PC-9 (cell line): ENCODE measurements around the gene ARHGAP8. TPM values are rescaled to one million over a fixed set of nuclear protein-coding genes. Genes with fewer than 3 reads are reported as not detected.

Source experiments
- BruUV-seq: library from RNA; stranded (reverse); fragments of 400-500 nt; replicated peaks from 2 replicates; lab custom pipeline; 2021; lab: Mats Ljungman, UMichigan
- CTCF ChIA-PET: fragments of 300-600 bp; sonication (Branson Sonifier 250); formaldehyde crosslinking; loops from one replicate; lab custom pipeline; 2022; ENCODE audit warnings: antibody characterized with exemption; lab: Charles Lee
- POLR2A ChIA-PET: fragments of 300-600 bp; sonication (Branson Sonifier 250); formaldehyde crosslinking; loops from one replicate; lab custom pipeline; 2022; ENCODE audit warnings: antibody characterized with exemption; ENCODE audit not compliant: unreplicated experiment; lab: Charles Lee
- DNase-seq, 2 experiments: peaks; one replicate each; pipeline versions ENCODE4 v3.0.0 to v3.0.0-alpha.2; 2015 to 2022; ENCODE audit warnings: mixed read lengths in 1 of 2
- H2AFZ ChIP-seq: fragments of 200-600 bp; sonication (generic); 2 replicates; pipeline ENCODE4 v1.8.1; 2017; ENCODE audit warnings: antibody characterized with exemption
- H3F3A ChIP-seq: fragments of 200-600 bp; sonication (generic); 2 replicates; pipeline ENCODE4 v1.8.1; 2017; ENCODE audit warnings: antibody characterized with exemption, mild to moderate bottlenecking, low read depth; ENCODE audit not compliant: insufficient read depth
- H3K27ac ChIP-seq: fragments of 200-600 bp; sonication (generic); 2 replicates; pipeline ENCODE4 v1.6.1; 2016; ENCODE audit warnings: mixed run types
- H3K27me3 ChIP-seq: fragments of 200-600 bp; sonication (generic); 2 replicates; pipeline ENCODE4 v1.6.1; 2016; ENCODE audit warnings: low read depth, mixed run types; ENCODE audit not compliant: insufficient read depth
- H3K36me3 ChIP-seq: fragments of 200-600 bp; sonication (generic); 2 replicates; pipeline ENCODE4 v1.6.1; 2016; ENCODE audit warnings: low read depth, mixed run types
- H3K4me1 ChIP-seq: fragments of 200-600 bp; sonication (generic); replicated peaks from 2 replicates; pipeline ENCODE4 v1.6.1; 2016; ENCODE audit warnings: mixed run types; ENCODE audit not compliant: insufficient read depth
- H3K4me2 ChIP-seq: fragments of 200-600 bp; sonication (generic); 2 replicates; pipeline ENCODE4 v1.6.1; 2017; ENCODE audit warnings: mixed run types
- H3K4me3 ChIP-seq: fragments of 200-600 bp; sonication (generic); 2 replicates; pipeline ENCODE4 v1.6.1; 2016; ENCODE audit warnings: mixed run types
- H3K79me2 ChIP-seq: fragments of 200-600 bp; sonication (generic); 2 replicates; pipeline ENCODE4 v1.6.1; 2017; ENCODE audit warnings: low read depth, mixed run types
- H3K9me2 ChIP-seq: fragments of 200-600 bp; sonication (generic); 2 replicates; pipeline ENCODE4 v1.8.1; 2017; ENCODE audit warnings: mild to moderate bottlenecking; ENCODE audit not compliant: insufficient read depth
- H3K9me3 ChIP-seq: fragments of 200-600 bp; sonication (generic); 2 replicates; pipeline ENCODE4 v1.8.1; 2016; ENCODE audit warnings: low read depth; ENCODE audit not compliant: insufficient read depth
- H4K20me1 ChIP-seq: fragments of 200-600 bp; sonication (generic); 2 replicates; pipeline ENCODE4 v1.8.1; 2017; ENCODE audit not compliant: insufficient read depth
- EZH2 ChIP-seq: fragments of 200-600 bp; sonication (generic); IDR thresholded peaks from 2 replicates; pipeline ENCODE4 v1.8.0; 2017; ENCODE audit warnings: antibody characterized with exemption, low read depth
- intact Hi-C: fragments of 100-400 bp; cut with micrococcal nuclease; formaldehyde crosslinking; loops from one replicate; pipeline ENCODE4 v1.10.0; 2022; ENCODE audit not compliant: unreplicated experiment
- total RNA-seq: library from RNA; stranded (reverse); gene quantifications from 2 replicates; pipeline ENCODE4 v1.2.3, GENCODE V29; 2021
- TF ChIP-seq, protein P1 (sequence below): fragments of 200-600 bp; sonication (generic); conservative IDR thresholded peaks from 2 replicates; pipeline ENCODE4 v1.6.1; 2017; ENCODE audit warnings: mixed run types, antibody characterized with exemption, mild to moderate bottlenecking, moderate library complexity

ARHGAP8 gene
- total RNA-seq, 1 experiment from 2014 or later, result 114 TPM

GRCh38 chr22:44842417-44842816, 90.0 kb downstream of the ARHGAP8 start:
- no TSS peak for BruUV-seq
- H3K27me3 ChIP-seq, result no peaks in the 10 kb centered on the region
- intact Hi-C loops, result no loop called here
- no peak overlapping the region for H3K27ac ChIP-seq
- H3K9me3 ChIP-seq, result no peaks in the 10 kb centered on the region; the same call in 1 of the 2 replicates
- H3F3A ChIP-seq, result no peaks in the 10 kb centered on the region
- H3K4me1 ChIP-seq, result no peaks in the 10 kb centered on the region
- H3K4me2 ChIP-seq, result no peak overlapping the region
- DNase-seq, result no peak
- no peak overlapping the region for H2AFZ ChIP-seq
- ChIA-PET CTCF (no interaction called here), POLR2A (interaction anchor here (0.5 kb wide), 1 partner anchor 415 kb away, joined by 7 read pairs; no protein-coding TSS in a partner anchor)
- TF ChIP-seq EZH2, result no peak
- TF ChIP-seq, protein P1, sequence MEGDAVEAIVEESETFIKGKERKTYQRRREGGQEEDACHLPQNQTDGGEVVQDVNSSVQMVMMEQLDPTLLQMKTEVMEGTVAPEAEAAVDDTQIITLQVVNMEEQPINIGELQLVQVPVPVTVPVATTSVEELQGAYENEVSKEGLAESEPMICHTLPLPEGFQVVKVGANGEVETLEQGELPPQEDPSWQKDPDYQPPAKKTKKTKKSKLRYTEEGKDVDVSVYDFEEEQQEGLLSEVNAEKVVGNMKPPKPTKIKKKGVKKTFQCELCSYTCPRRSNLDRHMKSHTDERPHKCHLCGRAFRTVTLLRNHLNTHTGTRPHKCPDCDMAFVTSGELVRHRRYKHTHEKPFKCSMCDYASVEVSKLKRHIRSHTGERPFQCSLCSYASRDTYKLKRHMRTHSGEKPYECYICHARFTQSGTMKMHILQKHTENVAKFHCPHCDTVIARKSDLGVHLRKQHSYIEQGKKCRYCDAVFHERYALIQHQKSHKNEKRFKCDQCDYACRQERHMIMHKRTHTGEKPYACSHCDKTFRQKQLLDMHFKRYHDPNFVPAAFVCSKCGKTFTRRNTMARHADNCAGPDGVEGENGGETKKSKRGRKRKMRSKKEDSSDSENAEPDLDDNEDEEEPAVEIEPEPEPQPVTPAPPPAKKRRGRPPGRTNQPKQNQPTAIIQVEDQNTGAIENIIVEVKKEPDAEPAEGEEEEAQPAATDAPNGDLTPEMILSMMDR, result no peak
- H3K79me2 ChIP-seq, result no peaks in the 10 kb centered on the region
- H3K4me3 ChIP-seq, result no peak overlapping the region
- H3K36me3 ChIP-seq, result no peaks in the 10 kb centered on the region
- no peaks in the 10 kb centered on the region for H4K20me1 ChIP-seq
- no peaks in the 10 kb centered on the region for H3K9me2 ChIP-seq

GRCh38 chr22:44845191-44845590, 92.8 kb downstream of the ARHGAP8 start:
- Histone ChIP-seq H3K4me1 (no peaks in the 10 kb centered on the region), H3K9me2 (no peaks in the 10 kb centered on the region), H3K27me3 (no peaks in the 10 kb centered on the region), H3K36me3 (peaks cover 4% of the 10 kb centered on the region; the same call in 1 of the 2 replicates), H4K20me1 (no peaks in the 10 kb centered on the region), H3K79me2 (no peaks in the 10 kb centered on the region), H2AFZ (no peak overlapping the region), H3K27ac (no peak overlapping the region), H3K4me2 (no peak overlapping the region), H3K4me3 (no peak overlapping the region), H3K9me3 (no peaks in the 10 kb centered on the region; the same call in 1 of the 2 replicates), H3F3A (no peaks in the 10 kb centered on the region; the same call in 1 of the 2 replicates)
- POLR2A ChIA-PET, result no interaction called here
- no peak for DNase-seq
- TF ChIP-seq, protein P1, result no peak
- no peak for TF ChIP-seq EZH2
- intact Hi-C loops, result no loop called here
- CTCF ChIA-PET, result no interaction called here
- no TSS peak for BruUV-seq

DNA sequence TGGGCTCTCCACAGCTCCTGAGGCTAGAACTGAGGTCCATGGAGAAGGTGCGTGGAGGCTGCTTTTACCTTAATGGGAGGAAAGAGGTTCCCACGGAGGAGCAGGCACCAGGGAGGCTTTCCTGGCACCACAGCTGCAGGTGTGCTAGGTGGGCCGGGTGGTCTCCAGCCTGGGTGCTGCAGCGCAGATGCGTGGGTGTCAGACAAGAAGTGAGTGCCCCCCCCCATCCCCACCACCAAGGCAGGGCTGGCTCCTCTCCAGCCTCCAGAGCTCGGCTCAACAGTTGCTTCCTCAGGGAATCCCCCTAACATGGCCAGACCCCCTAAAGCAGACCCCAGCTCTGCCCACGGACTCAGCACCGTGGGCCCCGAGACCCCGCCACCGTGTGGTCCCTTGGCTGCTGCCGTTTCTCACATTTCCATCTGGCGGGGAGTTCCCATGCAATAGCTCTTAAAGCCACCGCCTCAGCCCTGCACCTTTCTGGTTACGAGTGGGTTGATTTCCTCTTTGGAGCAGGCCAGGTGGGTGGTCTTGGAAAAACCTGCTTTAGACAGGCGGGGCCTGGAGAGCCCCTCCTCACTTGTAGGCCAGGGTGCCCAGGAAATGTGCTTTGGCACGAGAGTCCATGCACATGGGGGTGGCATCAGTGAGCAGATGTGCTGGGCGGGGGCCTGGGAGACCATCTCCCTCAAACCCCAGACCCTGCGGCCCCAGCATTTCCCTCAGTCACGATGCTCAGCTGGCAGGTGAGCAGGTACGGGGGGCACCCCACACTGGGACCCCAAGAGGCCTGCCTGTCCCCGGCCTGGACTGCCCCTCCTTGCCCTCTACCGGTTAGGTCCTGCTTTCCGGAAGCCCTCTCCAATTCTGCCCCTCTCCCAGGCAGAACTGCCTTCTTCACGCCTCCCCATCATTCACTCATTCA, 93.7 kb downstream of the ARHGAP8 start:
- intact Hi-C loops, result no loop called here
- H3K4me2 ChIP-seq, result no peak overlapping the region
- POLR2A ChIA-PET, result no interaction called here
- no peaks in the 10 kb centered on the region for H4K20me1 ChIP-seq
- no peak overlapping the region for H2AFZ ChIP-seq
- TF ChIP-seq, protein P1, result no peak
- TF ChIP-seq EZH2, result no peak
- H3K4me3 ChIP-seq, result no peak overlapping the region
- no peak overlapping the region for H3K27ac ChIP-seq
- peaks cover 3% of the 10 kb centered on the region; the same call in 1 of the 2 replicates for H3F3A ChIP-seq
- H3K4me1 ChIP-seq, result no peaks in the 10 kb centered on the region
- no peaks in the 10 kb centered on the region for H3K9me2 ChIP-seq
- no peaks in the 10 kb centered on the region; the same call in 1 of the 2 replicates for H3K9me3 ChIP-seq
- no peaks in the 10 kb centered on the region for H3K27me3 ChIP-seq
- no peaks in the 10 kb centered on the region for H3K79me2 ChIP-seq
- no peak for DNase-seq
- BruUV-seq, result no TSS peak
- CTCF ChIA-PET, result no interaction called here
- peaks cover 4% of the 10 kb centered on the region; the same call in 1 of the 2 replicates for H3K36me3 ChIP-seq
